Type B pancreatic cell (in vitro differentiated cells): Measurements from ENCODE around the gene FGF11. TPM values are rescaled to one million over a fixed set of nuclear protein-coding genes. Genes with fewer than 3 reads are reported as not detected.

Experiments used
- DNase-seq: peaks from one replicate; pipeline ENCODE4 v3.0.0; 2021; ENCODE audit warnings: mixed read lengths; ENCODE audit not compliant: unreplicated experiment; ENCODE audit errors: extremely low spot score
- H3K27ac Mint-ChIP-seq: 2 replicates; pipeline ENCODE4 v1.8.0; 2021; ENCODE audit warnings: mild to moderate bottlenecking, mixed read lengths
- H3K27me3 Mint-ChIP-seq: 2 replicates; pipeline ENCODE4 v1.8.0; 2021; ENCODE audit warnings: mixed read lengths
- H3K36me3 Mint-ChIP-seq: 2 replicates; pipeline ENCODE4 v1.8.0; 2021; ENCODE audit warnings: mixed read lengths
- H3K4me1 Mint-ChIP-seq: one replicate; pipeline ENCODE4 v1.8.0; 2021; ENCODE audit warnings: mixed read lengths; ENCODE audit not compliant: unreplicated experiment
- H3K4me3 Mint-ChIP-seq: 2 replicates; pipeline ENCODE4 v1.8.0; 2021; ENCODE audit warnings: mild to moderate bottlenecking, mixed read lengths
- H3K9me3 Mint-ChIP-seq: 2 replicates; pipeline ENCODE4 v1.8.0; 2021; ENCODE audit warnings: mixed read lengths
- CTCF ChIP-seq: fragments of 200-600 bp; sonication (generic); conservative IDR thresholded peaks from 2 replicates; pipeline ENCODE4 v1.5.0; 2021; ENCODE audit warnings: antibody characterized with exemption, mild to moderate bottlenecking
- long read RNA-seq: library from polyadenylated mRNA; unstranded; transcript quantifications from one replicate; pipeline ENCODE4 v2.0.0, GENCODE V29; 2020
- total RNA-seq: library from RNA; stranded (reverse); gene quantifications from 2 replicates; pipeline ENCODE4 v1.2.1, GENCODE V29; 2021; ENCODE audit warnings: low replicate concordance

Gene FGF11
- total RNA-seq: 21.8 and 76.0 TPM in 2 replicates
- long read RNA-seq, partial matches to known transcripts: 29 of 30 reads
- long read RNA-seq, other reads (novel, unspliced or antisense): 0 of 30 reads

- peaks cover 64% of the 10 kb centered on the region for H3K27me3 Mint-ChIP-seq
- H3K9me3 Mint-ChIP-seq: no peaks in the 10 kb centered on the region
- no peak for TF ChIP-seq CTCF
- peaks cover 30% of the 10 kb centered on the region for H3K4me1 Mint-ChIP-seq
- H3K27ac Mint-ChIP-seq: peak within 1 kb of the TSS; percentile 86
- no peak for DNase-seq
- H3K36me3 Mint-ChIP-seq: peaks cover 4% of the 10 kb centered on the region
- peak within 1 kb of the TSS; percentile 93 for H3K4me3 Mint-ChIP-seq
Observed at GRCh38 chr17:7439462-7440112, at the start of gene FGF11. Gene FGF11 (plus strand): TSS chr17:7439512. CDS start chr17:7439621, 109 bp downstream.

GRCh38 chr17:7389924-7390910 lies 49.1 kb upstream of the FGF11 start:
- no peaks in the 10 kb centered on the region for H3K27me3 Mint-ChIP-seq
- no peak overlapping the region for H3K4me3 Mint-ChIP-seq
- H3K36me3 Mint-ChIP-seq: peaks cover 14% of the 10 kb centered on the region
- no peak overlapping the region for H3K27ac Mint-ChIP-seq
- H3K4me1 Mint-ChIP-seq: peaks cover 5% of the 10 kb centered on the region
- no peak for TF ChIP-seq CTCF
- H3K9me3 Mint-ChIP-seq: no peaks in the 10 kb centered on the region
- no peak for DNase-seq

- TF ChIP-seq CTCF: no peak
- H3K27ac Mint-ChIP-seq: no peak overlapping the region
- no peaks in the 10 kb centered on the region for H3K27me3 Mint-ChIP-seq
- H3K9me3 Mint-ChIP-seq: no peaks in the 10 kb centered on the region
- no peak for DNase-seq
- no peak overlapping the region for H3K4me3 Mint-ChIP-seq
- peaks cover 5% of the 10 kb centered on the region for H3K4me1 Mint-ChIP-seq
- peaks cover 11% of the 10 kb centered on the region for H3K36me3 Mint-ChIP-seq
Observed at GRCh38 chr17:7391307-7391706, 48.0 kb upstream of the FGF11 start.

GRCh38 chr17:7392696-7393612 lies 46.4 kb upstream of the FGF11 start:
- peak overlapping the region; percentile 91 for H3K4me3 Mint-ChIP-seq
- H3K36me3 Mint-ChIP-seq: peaks cover 11% of the 10 kb centered on the region
- no peak for TF ChIP-seq CTCF
- no peak overlapping the region for H3K27ac Mint-ChIP-seq
- no peaks in the 10 kb centered on the region for H3K9me3 Mint-ChIP-seq
- DNase-seq: no peak
- H3K4me1 Mint-ChIP-seq: peaks cover 5% of the 10 kb centered on the region
- no peaks in the 10 kb centered on the region for H3K27me3 Mint-ChIP-seq
